Mesodermal cell (in vitro differentiated cells): ENCODE data around the gene GOLGA8O. TPM values are rescaled to one million over a fixed set of nuclear protein-coding genes. Genes with fewer than 3 reads are reported as not detected.
"Not testable (repeated sequence)": the region's sequence is repeated elsewhere in the genome, so short reads cannot be mapped to it uniquely, and the experiment has no call there.

Source experiments
- H3K27ac ChIP-seq: 2 replicates; pipeline ENCODE4 v1.7.0; 2013; ENCODE audit warnings: mild to moderate bottlenecking, low read depth, low read length, moderate library complexity; ENCODE audit not compliant: severe bottlenecking
- H3K36me3 ChIP-seq: 2 replicates; pipeline ENCODE4 v1.7.1; 2013; ENCODE audit warnings: mild to moderate bottlenecking, low read length, moderate library complexity; ENCODE audit not compliant: control insufficient read depth, insufficient read depth
- H3K4me1 ChIP-seq: one replicate; pipeline ENCODE4 v1.7.1; 2013; ENCODE audit warnings: mild to moderate bottlenecking, low read length; ENCODE audit not compliant: insufficient read depth, control insufficient read depth, poor library complexity, severe bottlenecking
- H3K4me3 ChIP-seq: 2 replicates; pipeline ENCODE4 v1.7.0; 2013; ENCODE audit warnings: low read length, control low read depth, mild to moderate bottlenecking; ENCODE audit not compliant: insufficient read depth, poor library complexity, severe bottlenecking; ENCODE audit errors: extremely low read depth
- H3K9me3 ChIP-seq: 2 replicates; pipeline ENCODE4 v1.7.1; 2013; ENCODE audit warnings: mild to moderate bottlenecking, low read length, moderate library complexity; ENCODE audit not compliant: control insufficient read depth
- WGBS, 2 experiments: methylation state at CpG; one replicate each; pipeline ENCODE4 v1.1.5; 2013; ENCODE audit warnings: missing lambda C conversion rate in 2 of 2; ENCODE audit not compliant: insufficient coverage in 2 of 2; 5-methylcytosine and 5-hydroxymethylcytosine counted together
- polyA plus RNA-seq, 2 experiments: library from polyadenylated mRNA; stranded (reverse); fragments of 50-300 nt; gene quantifications; one replicate each; pipeline ENCODE4 v1.2.3, GENCODE V29; 2013

The GOLGA8O gene, protein sequence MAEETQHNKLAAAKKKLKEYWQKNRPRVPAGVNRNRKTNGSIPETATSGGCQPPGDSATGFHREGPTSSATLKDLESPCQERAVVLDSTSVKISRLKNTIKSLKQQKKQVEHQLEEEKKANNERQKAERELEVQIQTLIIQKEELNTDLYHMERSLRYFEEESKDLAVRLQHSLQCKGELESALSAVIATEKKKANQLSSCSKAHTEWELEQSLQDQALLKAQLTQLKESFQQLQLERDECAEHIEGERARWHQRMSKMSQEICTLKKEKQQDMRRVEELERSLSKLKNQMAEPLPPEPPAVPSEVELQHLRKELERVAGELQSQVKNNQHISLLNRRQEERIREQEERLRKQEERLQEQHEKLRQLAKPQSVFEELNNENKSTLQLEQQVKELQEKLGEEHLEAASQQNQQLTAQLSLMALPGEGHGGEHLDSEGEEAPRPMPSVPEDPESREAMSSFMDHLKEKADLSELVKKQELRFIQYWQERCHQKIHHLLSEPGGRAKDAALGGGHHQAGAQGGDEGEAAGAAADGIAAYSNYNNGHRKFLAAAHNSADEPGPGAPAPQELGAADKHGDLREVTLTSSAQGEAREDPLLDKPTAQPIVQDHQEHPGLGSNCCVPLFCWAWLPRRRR
- polyA plus RNA-seq (2013, experiment 1 of 2) = not detected
- not detected for polyA plus RNA-seq (2013, experiment 2 of 2)

DNA sequence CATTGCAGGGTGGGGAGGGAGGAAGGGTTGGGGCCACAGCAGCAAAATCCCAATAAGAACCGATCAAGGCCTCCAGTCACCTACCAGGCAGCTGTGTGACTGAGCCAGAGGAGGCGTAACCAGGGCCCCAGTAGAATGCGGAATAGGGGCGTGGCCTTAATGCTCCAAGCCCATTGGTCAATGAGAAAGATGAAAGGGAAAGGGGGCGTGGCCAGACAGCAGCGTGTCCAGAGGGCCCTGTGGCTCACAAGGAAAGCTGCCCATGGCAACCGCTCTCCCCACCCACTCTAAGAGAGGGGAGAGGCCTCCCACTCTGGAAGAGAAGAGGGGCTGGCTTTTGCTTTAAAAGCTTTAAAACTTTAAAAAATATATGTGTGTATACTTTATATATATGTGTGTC is at the start of gene GOLGA8O:
Gene GOLGA8O, minus strand, starts transcription at position 101 of the 400 bp plus-strand sequence. Its CDS starts 98 bp downstream, at position 3.
- no CpG with 5 or more reads among the region's 7 CpGs for WGBS, 2 experiments
- not testable (repeated sequence) for H3K36me3 ChIP-seq, H3K4me1 ChIP-seq, H3K9me3 ChIP-seq, H3K27ac ChIP-seq, H3K4me3 ChIP-seq

- not testable (repeated sequence) for H3K36me3 ChIP-seq, H3K4me1 ChIP-seq, H3K27ac ChIP-seq, H3K9me3 ChIP-seq, H3K4me3 ChIP-seq
- no CpG with 5 or more reads among the region's 8 CpGs for WGBS, 2 experiments
Observed at GRCh38 chr15:32504152-32504811, 48.8 kb upstream of the GOLGA8O start.

GRCh38 chr15:32502946-32503345 is 47.5 kb upstream of the GOLGA8O start:
- H3K4me3 ChIP-seq, H3K36me3 ChIP-seq, H3K9me3 ChIP-seq, H3K27ac ChIP-seq, H3K4me1 ChIP-seq: not testable (repeated sequence)
- WGBS, 2 experiments = no CpG with 5 or more reads among the region's 1 CpG

DNA sequence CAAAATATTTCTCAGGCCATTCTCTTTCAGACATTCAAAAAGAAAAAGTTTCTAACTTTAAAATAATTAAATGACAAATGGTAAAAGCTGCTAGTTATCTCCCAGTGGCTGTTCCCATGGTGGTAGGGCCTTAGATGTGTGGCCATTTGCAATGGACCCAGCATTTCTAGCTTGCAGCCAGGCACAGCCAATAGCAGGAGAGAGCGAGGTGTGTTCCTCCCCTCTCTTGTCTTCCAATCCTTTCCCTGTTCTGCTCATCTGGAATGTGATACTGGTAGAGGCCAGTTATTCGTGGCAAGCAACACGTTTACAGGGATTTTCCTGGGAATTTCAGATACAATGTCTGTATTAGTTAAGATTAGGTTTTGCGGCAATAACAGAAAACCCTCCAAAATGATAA is 37.3 kb upstream of the GOLGA8O start:
- H3K36me3 ChIP-seq, H3K9me3 ChIP-seq, H3K27ac ChIP-seq, H3K4me3 ChIP-seq, H3K4me1 ChIP-seq: not testable (repeated sequence)
- WGBS, 2 experiments = no CpG with 5 or more reads among the region's 4 CpGs

DNA sequence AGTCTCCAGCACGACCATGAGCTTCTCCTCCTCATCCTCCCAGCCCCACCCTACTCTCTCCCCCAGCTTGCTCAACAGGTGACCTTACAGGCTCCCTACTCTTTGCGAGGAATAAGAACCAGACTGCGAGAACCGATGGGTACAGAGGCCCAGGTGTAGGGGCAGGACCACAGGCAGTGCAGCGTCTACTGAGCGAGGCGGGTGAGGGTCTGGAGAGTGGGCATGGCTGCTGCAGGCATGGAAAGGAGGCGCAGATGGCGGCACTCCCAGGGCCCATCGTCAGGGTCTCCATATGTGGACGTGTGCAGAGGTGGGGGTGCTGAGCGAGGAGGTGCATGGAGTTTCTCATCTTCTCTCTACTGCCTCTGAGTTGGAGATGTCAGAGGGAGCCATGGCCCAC is 31.0 kb upstream of the GOLGA8O start:
- no CpG with 5 or more reads among the region's 12 CpGs for WGBS, 2 experiments
- not testable (repeated sequence) for H3K4me1 ChIP-seq, H3K27ac ChIP-seq, H3K9me3 ChIP-seq, H3K36me3 ChIP-seq, H3K4me3 ChIP-seq

DNA sequence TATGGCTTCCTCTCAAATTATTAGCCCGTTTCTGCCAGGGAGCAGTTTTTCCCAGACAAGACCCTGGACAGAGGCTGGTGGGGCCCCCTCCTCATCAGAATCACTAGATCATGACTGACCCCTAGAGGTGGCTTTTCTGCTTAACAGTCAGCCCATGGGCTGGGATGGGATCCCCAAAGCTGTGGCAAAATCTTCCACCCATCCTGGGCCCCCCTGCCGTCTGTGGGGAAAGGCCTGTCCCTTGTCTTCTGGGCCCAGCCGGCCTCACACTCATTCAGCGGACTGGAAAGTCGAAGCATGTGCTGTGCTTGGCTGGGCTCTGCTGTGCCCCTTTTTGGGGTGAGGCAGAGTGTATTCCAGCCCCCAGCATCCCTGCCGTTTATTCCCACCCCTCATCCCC is 27.9 kb upstream of the GOLGA8O start:
- not testable (repeated sequence) for H3K4me3 ChIP-seq, H3K27ac ChIP-seq, H3K9me3 ChIP-seq, H3K4me1 ChIP-seq, H3K36me3 ChIP-seq
- no CpG with 5 or more reads among the region's 6 CpGs for WGBS, 2 experiments

DNA sequence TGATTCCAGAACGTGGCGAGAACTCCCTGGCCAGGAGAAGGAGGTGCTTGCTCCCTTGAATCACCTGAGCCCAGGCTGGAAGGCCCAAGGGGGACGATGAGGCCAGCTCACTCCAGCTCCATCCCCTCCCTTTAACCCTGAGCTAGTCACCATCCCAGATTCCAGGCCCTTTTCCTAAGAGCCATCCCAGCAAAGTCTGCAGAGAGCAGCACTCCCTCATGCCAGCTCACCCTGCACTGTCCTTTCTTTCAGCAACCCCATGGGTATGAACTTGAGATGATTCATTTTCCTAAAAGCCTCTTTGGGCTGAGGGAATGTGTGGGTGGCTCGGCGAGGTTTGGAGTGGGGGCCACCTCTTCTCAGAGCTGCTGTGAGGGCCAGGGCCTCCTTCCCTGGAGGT is 26.2 kb upstream of the GOLGA8O start:
- H3K9me3 ChIP-seq, H3K27ac ChIP-seq, H3K4me3 ChIP-seq, H3K4me1 ChIP-seq, H3K36me3 ChIP-seq: not testable (repeated sequence)
- WGBS, 2 experiments = no CpG with 5 or more reads among the region's 5 CpGs

GRCh38 chr15:32468076-32468475 is 12.6 kb upstream of the GOLGA8O start:
- H3K36me3 ChIP-seq, H3K9me3 ChIP-seq, H3K27ac ChIP-seq, H3K4me3 ChIP-seq, H3K4me1 ChIP-seq: not testable (repeated sequence)
- 90 to 100% methylated on average over 1 to 6 of the region's 23 CpGs for WGBS, 2 experiments

- H3K4me1 ChIP-seq, H3K27ac ChIP-seq, H3K9me3 ChIP-seq, H3K36me3 ChIP-seq, H3K4me3 ChIP-seq: not testable (repeated sequence)
- no CpG with 5 or more reads among the region's 12 CpGs for WGBS, 2 experiments
Observed at GRCh38 chr15:32440445-32440977, 14.9 kb downstream of the GOLGA8O start.

- H3K4me3 ChIP-seq, H3K27ac ChIP-seq, H3K4me1 ChIP-seq, H3K9me3 ChIP-seq, H3K36me3 ChIP-seq: not testable (repeated sequence)
- no CpG with 5 or more reads among the region's 73 CpGs for WGBS, 2 experiments
Observed at GRCh38 chr15:32434102-32434963, 21.1 kb downstream of the GOLGA8O start.
